NCI-H128 (cell line): ENCODE measurements around the gene LGALS1.
"Not testable (repeated sequence)": the region's sequence is repeated elsewhere in the genome, so short reads cannot be mapped to it uniquely, and the experiment has no call there.

ENCODE experiments used
- DNase-seq: peaks from one replicate; lab custom pipeline; 2025; ENCODE audit not compliant: unreplicated experiment; lab: John Stamatoyannopoulos, UW

Gene LGALS1

DNA sequence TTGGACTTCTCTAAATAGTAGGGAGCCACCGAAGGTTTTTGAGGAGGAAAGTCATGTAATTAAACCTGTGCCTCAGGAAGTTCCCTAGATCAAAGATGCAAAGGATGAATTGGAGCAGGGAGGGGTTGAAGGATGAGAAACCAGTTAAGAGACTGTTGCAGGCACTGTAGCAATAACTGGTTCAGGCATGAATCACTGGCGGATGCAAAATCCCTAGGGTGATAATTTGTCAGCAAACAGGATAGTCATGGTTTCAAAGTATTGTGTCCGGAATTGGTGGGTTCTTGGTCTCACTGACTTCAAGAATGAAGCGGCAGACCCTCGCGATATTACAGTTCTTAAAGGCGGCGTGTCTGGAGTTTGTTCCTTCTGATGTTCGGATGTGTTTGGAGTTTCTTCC, 41.3 kb downstream of the LGALS1 start:
- DNase-seq: no peak

DNA sequence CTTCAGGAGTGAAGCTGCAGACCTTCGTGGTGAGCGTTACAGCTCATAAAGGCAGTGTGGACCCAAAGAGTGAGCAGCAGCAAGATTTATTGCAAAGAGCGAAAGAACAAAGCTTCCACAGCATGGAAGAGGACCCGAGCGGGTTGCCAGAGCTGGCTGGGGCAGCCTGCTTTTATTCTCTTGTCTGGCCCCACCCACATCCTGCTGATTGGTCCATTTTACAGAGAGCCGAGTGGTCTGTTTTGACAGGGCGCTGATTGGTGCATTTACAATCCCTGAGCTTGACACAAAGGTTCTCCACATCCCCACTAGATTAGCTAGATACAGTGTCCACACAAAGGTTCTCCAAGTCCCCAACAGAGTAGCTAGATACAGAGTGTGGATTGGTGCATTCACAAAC, 41.8 kb downstream of the LGALS1 start:
- not testable (repeated sequence) for DNase-seq

DNA sequence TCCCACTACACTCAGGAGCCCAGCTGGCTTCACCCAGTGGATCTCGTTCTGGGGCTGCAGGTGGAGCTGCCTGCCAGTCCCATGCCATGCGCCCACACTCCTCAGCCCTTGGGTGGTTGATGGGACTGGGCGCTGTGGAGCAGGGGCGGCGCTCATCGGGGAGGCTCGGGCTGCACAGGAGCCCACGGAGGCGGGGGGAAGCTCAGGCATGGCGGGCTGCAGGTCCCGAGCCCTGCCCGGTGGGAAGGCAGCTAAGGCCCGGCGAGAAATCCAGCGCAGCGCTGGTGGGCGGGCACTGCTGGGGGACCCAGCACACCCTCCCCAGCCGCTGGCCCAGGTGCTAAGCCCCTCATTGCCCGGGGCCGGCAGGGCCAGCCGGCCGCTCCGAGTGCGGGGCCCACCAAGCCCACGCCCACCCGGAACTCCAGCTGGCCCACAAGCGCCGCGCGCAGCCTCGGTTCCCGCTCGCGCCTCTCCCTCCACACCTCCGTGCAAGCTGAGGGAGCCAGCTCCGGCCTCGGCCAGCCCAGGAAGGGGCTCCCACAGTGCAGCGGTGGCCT, 42.4 kb downstream of the LGALS1 start:
- DNase-seq: not testable (repeated sequence)

DNA sequence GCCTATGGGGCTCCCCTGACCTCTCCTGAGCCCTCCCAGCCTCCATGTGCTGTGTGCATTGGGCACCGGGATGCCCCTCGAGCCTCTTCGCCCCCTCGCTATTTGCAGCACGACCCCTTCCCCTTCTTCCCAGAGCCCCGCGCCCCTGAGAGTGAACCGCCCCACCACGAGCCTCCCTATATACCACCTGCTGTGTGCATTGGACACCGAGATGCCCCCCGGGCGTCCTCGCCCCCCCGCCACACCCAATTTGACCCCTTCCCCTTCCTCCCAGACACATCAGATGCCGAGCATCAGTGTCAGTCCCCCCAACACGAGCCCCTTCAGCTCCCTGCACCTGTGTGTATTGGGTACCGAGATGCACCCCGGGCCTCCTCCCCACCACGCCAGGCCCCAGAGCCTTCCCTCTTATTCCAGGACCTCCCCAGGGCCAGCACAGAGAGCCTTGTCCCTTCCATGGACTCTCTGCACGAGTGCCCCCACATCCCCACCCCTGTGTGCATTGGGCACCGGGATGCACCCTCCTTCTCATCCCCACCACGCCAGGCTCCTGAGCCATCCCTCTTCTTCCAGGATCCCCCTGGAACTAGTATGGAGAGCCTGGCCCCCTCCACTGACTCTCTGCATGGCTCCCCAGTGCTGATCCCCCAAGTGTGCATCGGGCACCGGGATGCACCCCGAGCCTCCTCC, 50.3 kb downstream of the LGALS1 start:
- DNase-seq: no peak

DNA sequence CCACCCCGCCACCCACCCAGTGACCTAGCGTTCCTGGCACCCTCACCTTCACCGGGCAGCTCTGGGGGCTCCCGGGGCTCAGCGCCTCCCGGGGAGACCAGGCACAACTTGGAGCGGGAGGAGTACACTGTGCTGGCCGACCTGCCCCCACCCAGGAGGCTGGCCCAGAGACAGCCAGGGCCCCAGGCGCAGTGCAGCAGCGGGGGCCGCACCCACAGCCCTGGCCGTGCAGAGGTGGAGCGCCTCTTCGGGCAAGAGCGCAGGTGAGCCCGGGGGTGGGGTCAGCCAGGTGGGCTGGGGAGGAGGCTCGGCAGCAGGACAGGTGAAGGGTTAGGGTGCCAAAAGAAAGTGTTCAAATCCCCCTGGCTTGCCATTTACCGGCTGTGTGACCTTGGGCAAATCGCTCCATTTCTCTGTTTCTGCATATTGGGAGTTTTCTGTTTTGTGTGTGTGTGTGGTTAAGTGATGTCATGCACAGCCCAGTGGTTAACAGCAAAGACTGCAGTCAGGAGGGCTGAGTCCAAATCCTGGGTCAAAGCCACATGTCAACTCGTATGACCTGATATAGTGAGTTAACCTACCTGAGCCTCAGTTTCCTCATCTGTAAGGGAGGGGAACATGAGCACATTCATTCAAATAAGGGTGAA, 50.9 kb downstream of the LGALS1 start:
- DNase-seq: no peak

DNA sequence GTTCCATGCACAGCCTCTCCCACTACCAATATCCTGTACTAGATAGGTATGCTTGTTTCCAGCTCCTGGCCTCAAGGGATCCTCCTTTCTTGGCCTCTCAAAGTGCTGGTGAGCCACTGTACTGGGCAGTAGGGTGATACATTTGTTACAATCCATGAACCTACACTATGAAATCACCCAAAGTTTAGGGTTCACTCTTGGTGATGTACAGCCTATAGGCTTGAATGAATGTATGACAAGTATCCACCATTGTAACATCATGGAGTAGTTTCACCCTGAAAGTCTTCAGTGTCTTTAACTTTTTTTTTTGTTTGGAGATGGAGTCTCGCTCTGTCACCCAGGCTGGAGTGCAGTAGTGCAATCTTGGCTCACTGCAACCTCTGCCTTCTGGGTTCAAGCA, 53.2 kb downstream of the LGALS1 start:
- DNase-seq: no peak
